ENCODE results near the gene SMU1. TPM values are rescaled to one million over a fixed set of nuclear protein-coding genes. Genes with fewer than 3 reads are reported as not detected.
"Not testable (repeated sequence)": the region's sequence is repeated elsewhere in the genome, so short reads cannot be mapped to it uniquely, and the experiment has no call there.

The SMU1 gene
- total RNA-seq, 1 donor from 2014 or later, result 22.9 TPM

- Histone ChIP-seq H3K36me3 (ENCODE audit: insufficient read depth, low read length) (no peaks in the 10 kb centered on the region), H3K4me2 (ENCODE audit: low read length) (no peak overlapping the region), H3K9me3 (ENCODE audit: insufficient read depth, low read depth, low read length) (no peaks in the 10 kb centered on the region), H3K27ac (ENCODE audit: low read depth, low read length) (no peak overlapping the region), H2AFZ (ENCODE audit: low read depth, low read length) (no peak overlapping the region), H3K27me3 (ENCODE audit: insufficient read depth, low read length) (no peaks in the 10 kb centered on the region), H3K9ac (ENCODE audit: low read length) (no peak overlapping the region), H3K79me2 (ENCODE audit: insufficient read depth, low read length) (no peaks in the 10 kb centered on the region), H3K4me1 (ENCODE audit: insufficient read depth, low read length) (no peaks in the 10 kb centered on the region), H4K20me1 (ENCODE audit: insufficient read depth, low read length) (no peaks in the 10 kb centered on the region), H3K4me3 (ENCODE audit: insufficient read depth, low read depth, low read length) (no peak overlapping the region)
- no peak for FAIRE-seq
- no peaks in the 10 kb centered on the region for H3K27me3 Mint-ChIP-seq (ENCODE audit: low read depth, unreplicated experiment)
- no peaks in the 10 kb centered on the region for H3K36me3 Mint-ChIP-seq (ENCODE audit: low read depth, unreplicated experiment)
- no peaks in the 10 kb centered on the region for H3K9me3 Mint-ChIP-seq (ENCODE audit: unreplicated experiment)
- TF ChIP-seq EZH2 (IDR thresholded peaks at IDR 0.05; ENCODE audit: insufficient read depth, low read length), result no peak
- TF ChIP-seq, protein P1, sequence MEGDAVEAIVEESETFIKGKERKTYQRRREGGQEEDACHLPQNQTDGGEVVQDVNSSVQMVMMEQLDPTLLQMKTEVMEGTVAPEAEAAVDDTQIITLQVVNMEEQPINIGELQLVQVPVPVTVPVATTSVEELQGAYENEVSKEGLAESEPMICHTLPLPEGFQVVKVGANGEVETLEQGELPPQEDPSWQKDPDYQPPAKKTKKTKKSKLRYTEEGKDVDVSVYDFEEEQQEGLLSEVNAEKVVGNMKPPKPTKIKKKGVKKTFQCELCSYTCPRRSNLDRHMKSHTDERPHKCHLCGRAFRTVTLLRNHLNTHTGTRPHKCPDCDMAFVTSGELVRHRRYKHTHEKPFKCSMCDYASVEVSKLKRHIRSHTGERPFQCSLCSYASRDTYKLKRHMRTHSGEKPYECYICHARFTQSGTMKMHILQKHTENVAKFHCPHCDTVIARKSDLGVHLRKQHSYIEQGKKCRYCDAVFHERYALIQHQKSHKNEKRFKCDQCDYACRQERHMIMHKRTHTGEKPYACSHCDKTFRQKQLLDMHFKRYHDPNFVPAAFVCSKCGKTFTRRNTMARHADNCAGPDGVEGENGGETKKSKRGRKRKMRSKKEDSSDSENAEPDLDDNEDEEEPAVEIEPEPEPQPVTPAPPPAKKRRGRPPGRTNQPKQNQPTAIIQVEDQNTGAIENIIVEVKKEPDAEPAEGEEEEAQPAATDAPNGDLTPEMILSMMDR (IDR thresholded peaks at IDR 0.05; ENCODE audit: insufficient read depth, low read depth, low read length), result no peak
- no peaks in the 10 kb centered on the region for H3K4me1 Mint-ChIP-seq (ENCODE audit: low read depth, unreplicated experiment)
- no peak for DNase-seq (ENCODE audit: low read depth)
- H3K27ac Mint-ChIP-seq (ENCODE audit: unreplicated experiment), result no peak overlapping the region
- H3K4me3 Mint-ChIP-seq (ENCODE audit: unreplicated experiment), result no peak overlapping the region
Observed at GRCh38 chr9:33007755-33008154, 68.7 kb downstream of the SMU1 start.

DNA sequence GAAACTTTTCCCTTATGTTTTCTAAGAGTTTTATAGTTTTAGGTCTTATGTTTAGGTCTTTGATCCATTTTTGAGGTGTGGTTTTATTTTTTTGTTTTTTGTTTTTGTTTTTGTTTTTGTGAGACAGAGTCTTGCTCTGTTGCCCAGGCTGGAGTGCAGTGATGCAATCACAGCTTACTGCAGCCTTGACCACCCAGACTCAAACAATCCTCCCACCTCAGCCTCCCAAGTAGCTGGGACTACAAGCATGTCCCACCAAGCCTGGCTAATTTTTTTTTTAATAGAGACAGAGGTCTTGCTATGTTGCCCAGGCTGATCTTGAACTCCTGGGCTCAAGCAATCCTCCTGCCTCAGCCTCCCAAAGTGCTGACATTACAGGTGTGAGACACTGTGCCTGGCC, 71.1 kb downstream of the SMU1 start:
- not testable (repeated sequence) for FAIRE-seq

DNA sequence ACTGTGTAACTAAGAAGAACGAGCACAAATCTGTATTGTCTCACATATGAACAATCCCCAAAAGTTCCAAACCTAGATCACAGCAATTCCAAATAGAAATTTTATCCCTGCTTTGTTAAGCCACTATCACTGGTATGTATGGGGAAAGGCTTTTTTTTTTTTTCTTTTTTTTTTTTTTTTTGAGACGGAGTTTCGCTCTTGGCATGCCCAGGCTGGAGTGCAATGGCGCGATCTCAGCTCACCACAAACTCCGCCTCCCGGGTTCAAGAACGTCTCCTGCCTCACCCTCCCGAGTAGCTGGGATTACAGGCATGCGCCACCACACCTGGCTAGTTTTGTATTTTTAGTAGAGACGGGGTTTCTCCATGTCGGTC, 75.8 kb downstream of the SMU1 start:
- Mint-ChIP-seq H3K27ac (ENCODE audit: unreplicated experiment) (peak overlapping the region; percentile 98), H3K4me3 (ENCODE audit: unreplicated experiment) (peak overlapping the region; percentile 98)
- FAIRE-seq; H3K36me3 ChIP-seq (ENCODE audit: insufficient read depth, low read length); H3K27me3 Mint-ChIP-seq (ENCODE audit: low read depth, unreplicated experiment); H3K4me1 Mint-ChIP-seq (ENCODE audit: low read depth, unreplicated experiment); H3K9me3 ChIP-seq (ENCODE audit: insufficient read depth, low read depth, low read length); H3K9me3 Mint-ChIP-seq (ENCODE audit: unreplicated experiment); H3K4me1 ChIP-seq (ENCODE audit: insufficient read depth, low read length); H3K27me3 ChIP-seq (ENCODE audit: insufficient read depth, low read length); H3K36me3 Mint-ChIP-seq (ENCODE audit: low read depth, unreplicated experiment); DNase-seq (ENCODE audit: low read depth): not testable (repeated sequence)
- Histone ChIP-seq H3K79me2 (ENCODE audit: insufficient read depth, low read length) (peaks cover 49% of the 10 kb centered on the region), H2AFZ (ENCODE audit: low read depth, low read length) (peak overlapping the region; percentile 77), H4K20me1 (ENCODE audit: insufficient read depth, low read length) (peaks cover 24% of the 10 kb centered on the region), H3K27ac (ENCODE audit: low read depth, low read length) (peak overlapping the region; percentile 95), H3K4me2 (ENCODE audit: low read length) (peak overlapping the region; percentile 83), H3K4me3 (ENCODE audit: insufficient read depth, low read depth, low read length) (peak overlapping the region; percentile 99), H3K9ac (ENCODE audit: low read length) (peak overlapping the region; percentile 96)

More for the DNA sequence above, 71.1 kb downstream of the SMU1 start:
- not testable (repeated sequence) for H3K79me2 ChIP-seq (ENCODE audit: insufficient read depth, low read length); H2AFZ ChIP-seq (ENCODE audit: low read depth, low read length); H3K4me3 ChIP-seq (ENCODE audit: insufficient read depth, low read depth, low read length); H3K9me3 ChIP-seq (ENCODE audit: insufficient read depth, low read depth, low read length); H3K9me3 Mint-ChIP-seq (ENCODE audit: unreplicated experiment); H3K9ac ChIP-seq (ENCODE audit: low read length); H3K4me1 Mint-ChIP-seq (ENCODE audit: low read depth, unreplicated experiment); H3K27ac Mint-ChIP-seq (ENCODE audit: unreplicated experiment); DNase-seq (ENCODE audit: low read depth); H3K4me3 Mint-ChIP-seq (ENCODE audit: unreplicated experiment); H3K36me3 Mint-ChIP-seq (ENCODE audit: low read depth, unreplicated experiment); H3K4me2 ChIP-seq (ENCODE audit: low read length); H3K27me3 Mint-ChIP-seq (ENCODE audit: low read depth, unreplicated experiment); H4K20me1 ChIP-seq (ENCODE audit: insufficient read depth, low read length); H3K36me3 ChIP-seq (ENCODE audit: insufficient read depth, low read length); H3K27ac ChIP-seq (ENCODE audit: low read depth, low read length); H3K27me3 ChIP-seq (ENCODE audit: insufficient read depth, low read length); H3K4me1 ChIP-seq (ENCODE audit: insufficient read depth, low read length)
